ENCODE results near the gene PER2.

The PER2 gene

GRCh38 chr2:238315031-238315595 lies 26.7 kb upstream of the PER2 start:
- no peak overlapping the region for H3K4me3 ChIP-seq (replicated peaks; ENCODE audit: insufficient read depth, low read length)
- no peak overlapping the region for H3K27ac ChIP-seq (replicated peaks)
- no peaks in the 10 kb centered on the region for H3K27me3 ChIP-seq (ENCODE audit: insufficient read depth, poor library complexity, severe bottlenecking)
- DNase-seq (ENCODE audit: low read depth in 1 of 2, low spot score in 1 of 2): no peak
- no peak for TF ChIP-seq SPI1 (IDR thresholded peaks at IDR 0.05; ENCODE audit: borderline replicate concordance, low read depth)
- TF ChIP-seq REST (IDR thresholded peaks at IDR 0.05; ENCODE audit: insufficient replicate concordance, low read depth): no peak
- no peak for TF ChIP-seq POLR2AphosphoS5 (IDR thresholded peaks at IDR 0.05; ENCODE audit: low read depth)
- TF ChIP-seq CTCF (IDR thresholded peaks at IDR 0.05; ENCODE audit: insufficient read depth, low read length): no peak
- TF ChIP-seq GABPA (IDR thresholded peaks at IDR 0.05; ENCODE audit: low read depth): no peak

- no peak overlapping the region for H3K4me3 ChIP-seq (replicated peaks; ENCODE audit: insufficient read depth, low read length)
- H3K27me3 ChIP-seq (ENCODE audit: insufficient read depth, poor library complexity, severe bottlenecking): no peaks in the 10 kb centered on the region
- TF ChIP-seq REST (IDR thresholded peaks at IDR 0.05; ENCODE audit: insufficient replicate concordance, low read depth) (no peak), GABPA (IDR thresholded peaks at IDR 0.05; ENCODE audit: low read depth) (no peak), SPI1 (IDR thresholded peaks at IDR 0.05; ENCODE audit: borderline replicate concordance, low read depth) (no peak), CTCF (IDR thresholded peaks at IDR 0.05; ENCODE audit: insufficient read depth, low read length) (no peak), POLR2AphosphoS5 (IDR thresholded peaks at IDR 0.05; ENCODE audit: low read depth) (no peak)
- H3K27ac ChIP-seq (replicated peaks): no peak overlapping the region
- DNase-seq (ENCODE audit: low read depth in 1 of 2, low spot score in 1 of 2): no peak
Observed at GRCh38 chr2:238314576-238314975, 26.2 kb upstream of the PER2 start.

GRCh38 chr2:238313991-238314350 lies 25.6 kb upstream of the PER2 start:
- TF ChIP-seq GABPA (IDR thresholded peaks at IDR 0.05; ENCODE audit: low read depth) (no peak), REST (IDR thresholded peaks at IDR 0.05; ENCODE audit: insufficient replicate concordance, low read depth) (no peak), SPI1 (IDR thresholded peaks at IDR 0.05; ENCODE audit: borderline replicate concordance, low read depth) (no peak), CTCF (IDR thresholded peaks at IDR 0.05; ENCODE audit: insufficient read depth, low read length) (no peak), POLR2AphosphoS5 (IDR thresholded peaks at IDR 0.05; ENCODE audit: low read depth) (no peak)
- no peak overlapping the region for H3K27ac ChIP-seq (replicated peaks)
- no peak overlapping the region for H3K4me3 ChIP-seq (replicated peaks; ENCODE audit: insufficient read depth, low read length)
- DNase-seq (ENCODE audit: low read depth in 1 of 2, low spot score in 1 of 2): no peak
- no peaks in the 10 kb centered on the region for H3K27me3 ChIP-seq (ENCODE audit: insufficient read depth, poor library complexity, severe bottlenecking)

Measured in HL-60 (cell line).